NCI-H82 treated with DMSO at 0.1 percent for 48 hours (cell line): ENCODE measurements around the gene RFTN1.
"Not testable (repeated sequence)": the region's sequence is repeated elsewhere in the genome, so short reads cannot be mapped to it uniquely, and the experiment has no call there.

Source experiments
- DNase-seq: peaks from one replicate; lab custom pipeline; 2025; ENCODE audit not compliant: unreplicated experiment; lab: John Stamatoyannopoulos, UW

The RFTN1 gene

DNA sequence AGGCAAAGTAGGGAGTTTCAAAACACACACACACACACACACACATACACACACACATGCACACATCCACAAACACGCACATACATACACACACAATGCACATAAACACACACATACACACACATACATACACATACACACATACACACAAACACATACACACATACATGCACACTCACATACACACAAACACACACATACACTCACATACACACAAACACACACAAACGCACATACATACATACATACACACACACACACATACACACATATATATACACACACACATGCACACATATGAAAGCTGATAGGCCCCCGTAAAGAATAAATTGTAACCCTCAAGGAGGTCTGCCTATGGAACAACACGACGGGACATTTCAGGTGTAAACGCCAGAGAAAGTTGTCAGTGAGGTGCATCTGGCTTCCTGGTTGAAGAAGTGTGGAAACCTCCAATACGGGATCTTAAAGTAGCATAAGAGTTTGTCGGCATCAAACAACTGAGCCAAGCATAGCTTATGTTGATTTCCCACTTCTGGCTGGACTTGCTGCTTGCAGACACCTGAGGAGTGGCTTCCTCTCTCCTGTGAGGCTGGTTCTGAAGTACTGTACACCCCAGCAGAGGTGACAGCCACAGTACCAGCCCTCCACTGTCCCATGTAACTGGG lies 5.8 kb downstream of the RFTN1 start:
- DNase-seq = no peak

DNA sequence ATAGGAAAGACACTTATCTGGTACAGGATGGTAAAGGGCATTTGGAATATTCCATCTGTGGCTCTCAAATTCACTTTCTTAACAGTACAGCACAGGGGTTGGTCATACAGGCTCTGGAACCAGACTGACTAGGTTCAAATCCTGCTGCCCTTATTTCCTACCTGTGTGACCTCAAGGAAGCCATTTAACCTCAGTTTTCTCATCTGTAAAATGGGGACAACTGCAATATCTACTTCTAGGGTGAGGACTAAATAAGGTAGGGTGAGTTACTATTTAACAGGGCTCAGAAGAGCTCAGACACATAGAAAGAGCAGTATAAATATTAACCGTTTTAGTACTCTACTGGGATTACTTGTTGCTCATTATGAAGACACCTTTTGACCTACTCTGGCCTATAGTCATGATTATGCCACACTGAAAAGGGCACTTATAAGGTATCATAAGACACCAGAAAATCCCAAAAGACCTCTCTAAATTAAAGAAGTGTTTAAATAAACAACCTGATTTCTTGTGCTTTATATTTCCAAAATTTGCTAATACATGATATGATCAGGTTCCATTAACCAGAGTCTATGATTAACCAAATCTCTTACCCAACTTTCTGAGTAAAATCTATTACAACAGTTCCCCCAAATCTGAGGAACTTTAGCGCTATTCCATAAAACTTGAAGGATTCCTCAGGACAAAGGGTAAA lies 6.5 kb downstream of the RFTN1 start:
- no peak for DNase-seq

DNA sequence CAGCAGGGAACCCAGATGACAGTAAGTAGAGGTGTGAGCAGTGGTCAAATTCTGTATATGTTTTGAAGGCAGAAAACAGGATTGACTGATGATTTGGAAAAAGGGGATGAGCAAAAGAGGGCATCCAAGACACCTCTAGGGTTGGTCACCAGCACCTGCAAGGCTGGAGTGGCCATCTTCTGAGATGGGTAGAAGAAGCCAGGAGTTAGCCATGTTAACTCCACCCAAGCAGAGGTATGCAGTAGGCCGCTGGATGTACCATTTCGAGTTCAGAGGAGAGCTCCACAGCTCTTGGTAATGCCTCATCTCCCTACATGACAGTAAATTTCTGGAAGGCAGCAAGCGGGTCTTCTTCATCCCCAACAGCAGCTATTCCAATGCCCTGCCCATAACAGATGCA lies 7.0 kb downstream of the RFTN1 start:
- no peak for DNase-seq

DNA sequence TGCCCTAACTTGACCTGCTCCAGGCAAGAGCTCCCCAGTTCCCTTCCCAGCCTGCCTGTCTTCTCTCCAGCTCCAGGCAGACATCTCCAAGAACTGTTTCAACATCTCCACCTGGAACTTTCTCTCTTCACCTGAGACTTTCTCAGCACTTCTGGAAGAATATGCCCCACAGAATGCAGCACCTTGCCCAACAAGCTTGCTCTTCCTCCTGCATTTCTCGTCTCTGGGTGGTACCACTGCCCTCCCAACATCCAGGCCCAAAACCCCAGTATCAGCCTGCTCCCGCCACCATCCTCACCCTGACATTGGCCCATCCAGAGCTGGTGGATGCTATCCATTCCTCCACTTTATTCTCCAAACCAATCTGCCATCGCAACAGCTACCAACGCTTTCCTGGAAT lies 8.8 kb downstream of the RFTN1 start:
- DNase-seq = no peak

GRCh38 chr3:16504242-16504641 lies 9.3 kb downstream of the RFTN1 start:
- DNase-seq = no peak

DNA sequence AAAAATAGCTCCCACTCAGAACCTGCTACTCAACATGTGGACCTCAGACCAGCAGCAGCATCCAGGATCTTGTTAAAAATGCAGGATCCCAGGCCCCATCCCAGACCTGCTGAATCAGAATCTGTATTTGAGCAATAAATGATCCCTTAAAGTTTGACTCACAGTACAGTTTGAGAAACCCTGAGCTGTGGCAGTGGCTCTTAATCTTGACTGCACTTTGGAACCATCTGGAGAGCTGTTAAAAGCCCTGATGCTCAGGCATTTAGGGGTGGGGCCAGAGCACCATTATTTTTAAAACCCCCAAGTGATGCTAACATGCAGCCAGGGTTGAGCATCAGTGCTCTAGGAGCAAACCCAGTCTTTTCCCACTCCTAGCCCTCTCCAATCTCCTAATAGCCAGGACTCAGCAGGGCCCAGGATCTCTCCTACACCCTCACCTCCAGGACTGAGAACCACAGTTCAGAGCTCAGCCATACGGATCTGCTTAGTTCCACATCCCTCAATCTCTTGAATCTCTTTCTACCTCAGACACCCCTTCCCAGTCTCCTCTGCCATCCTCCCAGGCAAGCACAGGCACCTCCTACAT lies 10.2 kb downstream of the RFTN1 start:
- DNase-seq = no peak

DNA sequence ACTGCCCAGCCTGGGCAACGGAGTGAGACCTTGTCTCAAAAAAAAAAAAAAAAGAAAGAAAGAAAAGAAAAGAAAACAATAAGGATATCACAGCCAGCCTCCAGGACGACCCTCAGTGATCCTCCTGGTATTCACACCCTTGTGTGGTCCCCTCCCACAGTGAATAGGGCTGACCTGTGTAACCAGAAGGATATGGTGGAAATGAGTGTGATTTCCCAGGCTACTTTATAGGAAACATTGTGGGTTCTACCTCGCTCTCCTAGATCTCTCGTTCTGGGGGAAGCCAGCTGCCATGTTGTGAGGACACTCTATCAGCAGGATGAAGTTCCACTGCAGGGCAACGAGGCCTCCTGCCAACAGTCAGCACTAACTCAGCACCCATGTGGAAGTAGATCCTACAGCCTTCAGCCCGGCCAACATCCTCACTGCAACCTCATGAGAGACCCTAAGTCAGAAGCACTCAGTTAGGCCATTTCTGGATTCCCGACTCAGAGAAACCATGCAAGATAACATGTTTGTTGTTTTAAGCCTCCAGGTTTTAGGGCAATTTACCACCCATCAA lies 11.1 kb downstream of the RFTN1 start:
- DNase-seq = no peak

DNA sequence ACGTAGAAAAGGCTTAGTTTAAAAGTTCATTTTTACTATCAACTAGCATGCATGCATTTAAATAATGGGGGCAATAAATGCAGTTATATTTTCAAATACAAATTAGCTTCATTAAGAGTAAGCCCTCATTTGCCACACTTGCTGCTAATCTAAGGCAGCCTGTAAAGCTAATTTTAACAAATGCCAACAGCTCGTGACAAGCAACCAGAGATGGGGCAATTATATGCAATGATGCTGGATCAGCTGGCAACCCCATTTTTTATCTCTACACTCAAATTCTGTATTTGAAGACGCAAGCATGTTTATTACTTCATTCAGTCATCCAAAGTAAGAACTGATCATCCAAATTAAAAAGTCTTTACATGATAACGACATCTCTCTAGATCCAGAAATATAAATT lies 12.1 kb downstream of the RFTN1 start:
- no peak for DNase-seq

DNA sequence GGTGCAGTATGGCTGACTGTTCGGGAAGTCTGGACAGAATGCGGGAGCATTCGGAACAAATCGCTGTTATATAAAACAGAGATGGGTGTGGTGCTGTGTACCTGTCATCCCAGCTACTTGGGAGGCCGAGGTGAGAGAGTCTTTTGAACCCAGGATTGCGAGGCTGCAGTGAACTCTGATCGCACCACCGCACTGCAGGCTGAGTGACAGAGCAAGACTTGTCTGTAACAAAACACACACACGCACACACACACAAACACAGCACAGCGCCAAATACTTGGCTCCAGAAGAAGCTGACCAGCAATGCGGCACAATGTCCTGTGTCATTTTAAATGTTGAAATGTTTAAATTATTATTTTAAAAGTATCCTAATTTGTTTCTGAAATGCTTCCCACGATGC lies 12.6 kb downstream of the RFTN1 start:
- DNase-seq = no peak

DNA sequence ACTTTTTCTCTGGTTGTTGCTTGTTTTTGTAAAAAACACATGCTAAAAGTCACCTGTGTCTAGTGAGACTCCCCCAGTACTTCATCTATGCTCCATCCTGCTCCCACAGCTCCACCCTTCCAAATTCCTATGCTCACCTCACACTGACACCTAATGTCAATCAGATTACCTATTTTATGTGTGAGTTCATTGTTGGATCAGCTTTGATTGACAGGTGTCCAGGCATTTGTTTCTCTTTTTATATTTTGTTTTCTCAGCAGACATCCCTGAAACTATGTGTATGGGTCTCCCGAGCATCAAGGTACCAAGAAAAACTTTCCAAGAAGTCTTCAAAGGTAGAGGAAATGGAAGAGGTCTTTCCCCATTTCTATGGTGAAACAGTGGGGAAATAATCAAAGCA lies 13.4 kb downstream of the RFTN1 start:
- DNase-seq = no peak

DNA sequence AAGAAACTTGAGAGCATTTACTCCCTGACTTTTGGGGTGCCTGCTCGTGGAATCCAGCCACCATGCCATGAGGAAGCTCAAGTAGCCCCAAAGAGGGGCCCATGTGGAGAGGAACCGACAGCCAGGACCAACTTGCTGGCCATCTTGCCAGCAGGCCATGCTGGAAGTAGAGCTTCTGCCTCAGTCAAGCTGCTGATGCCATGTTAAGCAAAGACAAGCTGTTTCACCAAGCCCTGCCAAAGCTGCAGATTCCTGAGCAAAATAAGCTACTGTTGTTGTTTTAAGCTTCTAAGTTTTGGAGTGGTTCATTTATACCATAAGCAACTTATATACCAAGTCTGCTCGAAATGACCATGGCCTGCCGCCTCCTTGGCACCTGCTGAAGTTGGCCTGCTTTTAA lies 14.1 kb downstream of the RFTN1 start:
- no peak for DNase-seq

DNA sequence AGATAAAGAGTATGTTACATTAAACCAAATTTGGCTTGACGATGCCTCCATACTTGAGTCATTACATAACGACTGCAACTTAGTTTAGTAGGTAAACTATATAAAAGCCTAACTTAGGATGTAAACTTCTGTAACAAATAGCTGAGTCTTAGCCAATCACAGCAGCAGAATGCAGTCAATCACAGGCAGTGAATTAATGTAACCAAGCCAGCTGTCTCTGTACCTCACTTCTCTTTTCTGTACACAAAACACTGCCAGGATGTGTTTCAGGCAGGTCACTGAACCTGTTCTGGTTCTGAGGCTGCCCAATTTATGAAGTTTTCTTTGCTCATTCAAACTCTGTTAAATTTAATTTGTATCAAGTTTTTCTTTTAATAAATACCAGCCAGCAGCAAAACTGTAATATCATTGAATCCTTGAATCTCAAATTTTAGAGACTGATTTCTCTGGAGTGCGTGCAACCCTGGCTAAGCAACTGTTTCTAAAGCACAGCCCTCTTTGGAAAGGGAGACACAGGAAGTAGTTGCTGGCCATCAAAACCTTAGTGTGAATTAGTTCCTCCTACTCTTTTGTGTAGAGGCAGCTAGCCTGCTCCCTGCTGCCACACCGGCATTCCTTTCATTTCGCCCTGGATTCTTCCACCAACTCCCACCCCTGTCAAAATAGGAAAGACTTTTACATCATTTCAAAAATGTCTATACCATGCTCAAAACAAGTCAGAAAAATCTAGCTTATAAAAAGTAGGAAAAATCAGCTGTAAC lies 15.2 kb downstream of the RFTN1 start:
- no peak for DNase-seq

- no peak for DNase-seq
These were observed 16.9 kb downstream of the RFTN1 start for GRCh38 chr3:16496408-16497222.

DNA sequence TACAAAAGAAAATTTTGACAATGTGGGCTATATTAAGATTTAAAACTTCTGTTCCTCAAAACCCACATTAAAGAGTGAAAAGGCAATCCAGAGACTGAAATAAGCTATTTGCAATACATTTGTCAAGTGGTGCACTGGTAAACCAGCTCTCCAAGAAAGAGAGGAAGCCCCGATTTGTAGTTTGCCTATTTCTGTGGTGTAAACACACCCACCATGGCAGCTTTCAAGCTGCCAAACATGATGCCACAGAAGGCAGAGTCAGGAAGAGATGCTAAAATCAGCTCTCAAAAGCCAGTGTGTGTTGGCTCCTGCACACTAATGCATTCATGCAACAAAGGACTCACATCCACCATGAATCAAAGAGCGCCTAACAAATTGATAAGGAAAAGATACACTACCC lies 17.5 kb downstream of the RFTN1 start:
- DNase-seq = no peak

- DNase-seq = no peak
These were observed 18.6 kb downstream of the RFTN1 start for GRCh38 chr3:16494814-16495431.

- no peak for DNase-seq
These were observed 19.4 kb downstream of the RFTN1 start for GRCh38 chr3:16494094-16494493.

- DNase-seq = no peak
These were observed 23.4 kb downstream of the RFTN1 start for GRCh38 chr3:16490062-16490619.

DNA sequence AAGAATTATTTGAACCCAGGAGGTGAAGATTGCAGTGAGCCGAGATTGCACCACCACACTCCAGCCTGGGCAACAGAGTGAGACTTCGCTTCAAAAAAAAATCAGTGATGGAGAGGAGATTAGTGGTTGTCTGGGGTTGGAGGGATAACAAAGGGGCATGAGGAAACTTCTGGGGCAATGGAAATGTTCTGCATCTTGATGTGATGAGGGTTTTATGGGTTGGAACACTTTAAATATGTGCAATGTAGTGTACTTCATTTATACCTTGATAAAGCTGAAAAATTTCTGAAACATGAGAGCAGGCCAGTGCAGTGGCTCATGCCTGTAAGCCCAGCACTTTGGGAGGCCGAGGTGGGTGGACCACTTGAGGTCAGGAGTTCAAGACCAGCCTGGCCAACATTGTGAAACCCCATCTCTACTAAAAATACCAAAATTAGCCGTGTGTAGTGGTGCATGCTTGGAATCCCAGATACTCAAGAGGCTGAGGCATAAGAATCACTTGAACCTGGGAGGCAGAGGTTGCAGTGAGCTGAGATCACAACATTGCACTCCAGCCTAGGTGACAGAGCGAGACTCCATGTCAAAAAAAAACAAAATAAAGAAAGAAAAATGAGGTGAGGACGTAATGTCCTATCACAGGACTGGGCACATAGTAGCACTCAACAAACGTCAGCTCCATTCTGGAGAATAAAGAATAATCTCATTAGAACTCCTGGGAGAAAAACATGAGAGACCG lies 24.0 kb downstream of the RFTN1 start:
- not testable (repeated sequence) for DNase-seq

- no peak for DNase-seq
These were observed 24.9 kb downstream of the RFTN1 start for GRCh38 chr3:16488637-16489036.
